ENCODE measurements around the gene P2RY14.

The P2RY14 gene

DNA sequence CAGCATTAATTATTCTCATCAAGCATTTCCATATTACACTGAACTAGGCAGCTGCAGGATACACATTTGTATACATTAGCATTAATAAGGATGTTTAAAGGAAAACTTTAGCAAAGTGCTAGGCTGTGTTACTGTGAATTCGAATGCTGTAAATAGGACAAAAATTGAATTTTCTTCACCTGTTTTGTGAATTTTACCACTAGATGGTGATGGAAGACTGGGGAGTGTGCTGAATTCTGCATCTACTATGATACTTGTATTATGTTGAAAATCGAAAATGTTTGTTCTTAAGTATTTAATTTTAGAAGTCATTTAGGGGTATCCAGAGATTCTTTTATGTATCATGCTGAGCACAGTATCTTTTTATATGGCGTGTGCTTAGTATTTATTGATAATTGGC lies 12.3 kb upstream of the P2RY14 start:
- H3K4me3 ChIP-seq (ENCODE audit: low read length) = no peak overlapping the region
- DNase-seq (ENCODE audit: low read depth) = peak; percentile 39
- TF ChIP-seq, protein P1, sequence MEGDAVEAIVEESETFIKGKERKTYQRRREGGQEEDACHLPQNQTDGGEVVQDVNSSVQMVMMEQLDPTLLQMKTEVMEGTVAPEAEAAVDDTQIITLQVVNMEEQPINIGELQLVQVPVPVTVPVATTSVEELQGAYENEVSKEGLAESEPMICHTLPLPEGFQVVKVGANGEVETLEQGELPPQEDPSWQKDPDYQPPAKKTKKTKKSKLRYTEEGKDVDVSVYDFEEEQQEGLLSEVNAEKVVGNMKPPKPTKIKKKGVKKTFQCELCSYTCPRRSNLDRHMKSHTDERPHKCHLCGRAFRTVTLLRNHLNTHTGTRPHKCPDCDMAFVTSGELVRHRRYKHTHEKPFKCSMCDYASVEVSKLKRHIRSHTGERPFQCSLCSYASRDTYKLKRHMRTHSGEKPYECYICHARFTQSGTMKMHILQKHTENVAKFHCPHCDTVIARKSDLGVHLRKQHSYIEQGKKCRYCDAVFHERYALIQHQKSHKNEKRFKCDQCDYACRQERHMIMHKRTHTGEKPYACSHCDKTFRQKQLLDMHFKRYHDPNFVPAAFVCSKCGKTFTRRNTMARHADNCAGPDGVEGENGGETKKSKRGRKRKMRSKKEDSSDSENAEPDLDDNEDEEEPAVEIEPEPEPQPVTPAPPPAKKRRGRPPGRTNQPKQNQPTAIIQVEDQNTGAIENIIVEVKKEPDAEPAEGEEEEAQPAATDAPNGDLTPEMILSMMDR (IDR thresholded peaks at IDR 0.05; ENCODE audit: insufficient read depth, low read depth, low read length, missing control alignments) = peak; percentile 54

DNA sequence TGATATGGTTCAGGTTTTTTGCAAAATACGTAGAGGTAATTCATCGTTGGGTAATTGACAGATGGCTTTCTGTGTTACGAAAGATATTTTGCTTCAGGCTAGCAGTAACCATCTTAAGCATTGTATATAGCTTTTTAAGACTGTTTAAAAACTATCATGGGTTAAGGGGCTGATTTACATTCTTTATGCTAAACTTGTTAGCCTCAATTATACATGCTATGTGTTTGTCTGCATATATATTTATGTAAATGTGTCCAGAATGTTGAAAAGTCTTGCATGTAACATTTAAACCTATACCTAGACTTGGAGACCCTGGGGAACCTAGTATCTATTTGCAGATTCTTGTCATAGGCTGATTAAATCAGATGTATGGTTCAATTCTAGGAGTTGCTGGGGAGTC lies 11.1 kb upstream of the P2RY14 start:
- DNase-seq (ENCODE audit: low read depth) = no peak
- TF ChIP-seq, protein P1 (IDR thresholded peaks at IDR 0.05; ENCODE audit: insufficient read depth, low read depth, low read length, missing control alignments) = no peak
- no peak overlapping the region for H3K4me3 ChIP-seq (ENCODE audit: low read length)

DNA sequence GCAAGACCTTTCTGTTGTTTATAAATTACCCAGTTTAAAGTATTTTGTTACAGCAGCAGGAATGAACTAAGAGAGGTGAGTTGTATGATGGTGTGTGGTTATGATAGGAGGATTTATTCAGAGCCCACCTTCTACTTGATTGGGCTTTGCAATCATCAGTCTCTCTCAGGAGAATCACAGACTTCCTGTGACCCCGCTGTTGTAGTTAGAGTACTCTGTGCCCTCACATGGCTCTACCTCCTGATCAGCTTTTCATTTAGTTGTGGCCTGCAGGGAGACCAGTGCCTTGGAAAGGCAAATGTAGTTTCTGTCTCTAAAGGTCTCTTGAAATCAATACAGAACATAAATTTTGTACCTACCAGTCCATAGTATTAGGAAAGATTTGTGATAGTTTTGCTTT lies 7.6 kb upstream of the P2RY14 start:
- no peak overlapping the region for H3K4me3 ChIP-seq (ENCODE audit: low read length)
- DNase-seq (ENCODE audit: low read depth) = no peak
- TF ChIP-seq, protein P1 (IDR thresholded peaks at IDR 0.05; ENCODE audit: insufficient read depth, low read depth, low read length, missing control alignments) = no peak

DNA sequence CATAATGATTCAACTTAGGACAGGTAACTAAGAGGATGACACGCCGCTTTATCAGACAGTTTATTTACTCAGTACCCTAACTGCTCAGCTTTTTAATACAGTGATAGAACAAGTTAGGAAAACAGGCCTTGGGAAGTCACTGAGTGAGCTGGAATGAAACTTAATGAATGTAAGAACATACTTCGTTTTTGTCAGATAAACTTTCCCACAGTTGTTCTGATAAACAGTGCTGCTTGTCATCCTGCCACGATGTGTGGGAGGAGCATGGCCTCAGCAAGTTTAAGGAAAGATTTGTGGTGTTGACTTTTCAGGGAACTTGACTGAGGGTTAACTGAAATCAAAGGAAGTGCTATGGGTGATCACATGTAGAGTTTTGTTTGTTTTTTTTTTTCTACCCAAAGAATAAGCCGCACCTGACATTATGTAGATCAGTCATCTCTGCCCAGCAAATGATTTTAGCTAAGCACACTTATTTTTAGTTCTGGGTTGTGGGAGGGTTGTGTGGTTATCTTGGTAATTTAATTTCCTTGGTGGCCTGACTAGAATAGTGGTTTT lies 5.6 kb upstream of the P2RY14 start:
- no peak overlapping the region for H3K4me3 ChIP-seq (ENCODE audit: low read length)
- TF ChIP-seq, protein P1 (IDR thresholded peaks at IDR 0.05; ENCODE audit: insufficient read depth, low read depth, low read length, missing control alignments) = no peak
- DNase-seq (ENCODE audit: low read depth) = peak; percentile 60

DNA sequence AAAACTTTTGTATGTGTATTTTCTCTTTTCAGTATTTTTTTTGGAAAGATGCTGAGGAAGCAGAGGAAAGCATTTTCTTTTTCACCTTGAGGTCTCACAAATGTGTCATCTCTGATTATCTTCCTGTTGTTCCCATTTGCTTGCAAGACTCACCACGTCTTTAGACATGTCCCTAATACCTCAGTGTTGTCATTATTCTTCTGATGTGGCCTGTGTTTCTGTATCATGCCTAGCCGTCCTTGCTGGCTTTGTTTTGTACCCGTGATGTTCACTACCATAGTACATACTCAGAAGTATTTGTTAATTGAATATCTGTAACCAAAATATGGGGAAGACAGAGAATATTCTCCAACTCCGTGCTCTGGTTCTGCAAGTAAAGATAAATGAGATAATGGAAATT lies 5.0 kb upstream of the P2RY14 start:
- TF ChIP-seq, protein P1 (IDR thresholded peaks at IDR 0.05; ENCODE audit: insufficient read depth, low read depth, low read length, missing control alignments) = no peak
- H3K4me3 ChIP-seq (ENCODE audit: low read length) = no peak overlapping the region
- no peak for DNase-seq (ENCODE audit: low read depth)

DNA sequence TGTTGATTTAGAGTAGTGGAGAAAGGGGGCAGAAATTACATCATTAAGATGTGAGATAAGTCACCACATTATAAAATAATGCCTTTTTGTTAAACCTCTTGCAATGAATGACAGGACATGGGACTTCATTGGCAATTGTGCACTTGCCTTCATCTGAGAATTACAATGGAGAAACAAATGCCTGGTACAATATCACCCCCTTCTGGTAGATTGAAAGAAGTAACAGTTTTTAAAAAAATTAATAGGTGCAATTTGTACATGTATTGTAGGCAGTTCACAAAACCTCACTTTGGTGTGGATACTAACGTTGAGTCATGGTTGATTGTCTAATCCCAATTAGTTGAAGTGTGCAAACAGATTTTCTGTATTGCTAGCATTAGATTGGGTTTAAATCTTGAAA lies 4.6 kb upstream of the P2RY14 start:
- peak; percentile 72 for DNase-seq (ENCODE audit: low read depth)
- TF ChIP-seq, protein P1 (IDR thresholded peaks at IDR 0.05; ENCODE audit: insufficient read depth, low read depth, low read length, missing control alignments) = peak; percentile 56
- H3K4me3 ChIP-seq (ENCODE audit: low read length) = no peak overlapping the region

DNA sequence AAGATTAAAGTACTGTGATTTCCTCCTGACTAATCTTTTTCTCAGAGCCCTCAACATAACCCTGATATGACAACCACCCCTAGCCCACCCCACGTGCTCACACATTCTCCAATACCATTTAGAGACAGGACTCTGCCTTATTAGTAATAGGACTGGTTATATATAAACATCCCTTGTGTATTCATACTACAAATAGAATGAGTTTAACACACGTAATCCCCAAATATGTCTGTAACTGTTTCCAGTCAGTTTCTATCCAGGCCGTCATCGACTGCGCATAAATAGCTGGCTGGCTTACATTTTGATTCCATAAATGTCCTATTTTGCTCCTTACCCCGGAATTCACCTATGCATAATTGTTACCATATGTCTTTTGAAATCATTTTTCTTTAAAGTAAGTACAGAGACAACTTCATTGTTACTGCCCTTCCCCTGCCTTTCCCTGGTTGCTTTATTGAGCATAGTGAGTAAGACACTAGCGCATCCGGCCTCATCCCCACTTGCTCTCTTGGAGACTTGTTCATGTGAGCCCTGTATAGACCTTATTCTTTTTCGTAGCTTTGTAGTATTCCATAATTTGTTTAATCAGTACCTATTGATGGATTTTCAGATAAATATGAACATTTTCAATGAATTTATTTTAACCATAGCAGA lies 3.5 kb upstream of the P2RY14 start:
- no peak overlapping the region for H3K4me3 ChIP-seq (ENCODE audit: low read length)

More for the DNA sequence above, 3.5 kb upstream of the P2RY14 start:
- TF ChIP-seq, protein P1 (IDR thresholded peaks at IDR 0.05; ENCODE audit: insufficient read depth, low read depth, low read length, missing control alignments) = no peak
- DNase-seq (ENCODE audit: low read depth) = no peak
